H9 (cell line): ENCODE measurements around the gene UTF1. TPM values are rescaled to one million over a fixed set of nuclear protein-coding genes. Genes with fewer than 3 reads are reported as not detected.

ENCODE experiments used
- DNase-seq: peaks from one replicate; pipeline ENCODE4 v3.0.0-alpha.2; 2017
- H2AFZ ChIP-seq: one replicate; pipeline ENCODE4 v1.6.1; 2013; ENCODE audit warnings: mild to moderate bottlenecking, low read length, control low read depth, moderate library complexity
- H2AK5ac ChIP-seq: 2 replicates; pipeline ENCODE4 v1.6.1; 2013; ENCODE audit warnings: low read length, control low read depth, mixed read lengths; ENCODE audit not compliant: insufficient read length
- H2BK120ac ChIP-seq: one replicate; pipeline ENCODE4 v1.6.1; 2013; ENCODE audit warnings: low read depth, mild to moderate bottlenecking, low read length, control low read depth, inconsistent platforms; ENCODE audit not compliant: poor library complexity, severe bottlenecking
- H2BK12ac ChIP-seq: 2 replicates; pipeline ENCODE4 v1.6.1; 2013; ENCODE audit warnings: low read length, control low read depth, mixed read lengths, low read depth; ENCODE audit not compliant: insufficient read length
- H2BK15ac ChIP-seq: 2 replicates; pipeline ENCODE4 v1.6.1; 2013; ENCODE audit warnings: low read depth, low read length, control low read depth
- H2BK20ac ChIP-seq: one replicate; pipeline ENCODE4 v1.6.1; 2013; ENCODE audit warnings: low read depth, mild to moderate bottlenecking, low read length, control low read depth, inconsistent platforms; ENCODE audit not compliant: poor library complexity, severe bottlenecking
- H2BK5ac ChIP-seq: 2 replicates; pipeline ENCODE4 v1.6.1; 2013; ENCODE audit warnings: low read length, control low read depth, mixed read lengths; ENCODE audit not compliant: insufficient read length
- H3K14ac ChIP-seq: 2 replicates; pipeline ENCODE4 v1.6.1; 2013; ENCODE audit warnings: low read length, control low read depth; ENCODE audit not compliant: insufficient read depth
- H3K18ac ChIP-seq: 2 replicates; pipeline ENCODE4 v1.6.1; 2013; ENCODE audit warnings: low read depth, mild to moderate bottlenecking, mixed read lengths, low read length, control low read depth; ENCODE audit not compliant: insufficient read length
- H3K23ac ChIP-seq: 2 replicates; pipeline ENCODE4 v1.6.1; 2013; ENCODE audit warnings: low read length, control low read depth, mixed read lengths, low read depth; ENCODE audit not compliant: insufficient read length
- H3K23me2 ChIP-seq: 2 replicates; pipeline ENCODE4 v1.6.1; 2013; ENCODE audit warnings: low read depth, mild to moderate bottlenecking, mixed read lengths, low read length, control low read depth; ENCODE audit not compliant: insufficient read length, poor library complexity, severe bottlenecking
- H3K27ac ChIP-seq: 2 replicates; pipeline ENCODE4 v1.5.1; 2013; ENCODE audit warnings: low read length, control low read depth, mixed read lengths, low read depth; ENCODE audit not compliant: insufficient read length
- H3K27me3 ChIP-seq: 2 replicates; pipeline ENCODE4 v1.6.1; 2013; ENCODE audit warnings: low read length, control low read depth, inconsistent platforms; ENCODE audit not compliant: insufficient read depth
- H3K4ac ChIP-seq: 2 replicates; pipeline ENCODE4 v1.6.1; 2013; ENCODE audit warnings: low read depth, mild to moderate bottlenecking, control low read depth, inconsistent platforms, low read length, moderate library complexity
- H3K4me1 ChIP-seq: 2 replicates; pipeline ENCODE4 v1.6.1; 2013; ENCODE audit warnings: low read length, control low read depth, inconsistent platforms; ENCODE audit not compliant: insufficient read depth
- H3K4me2 ChIP-seq: 2 replicates; pipeline ENCODE4 v1.6.1; 2013; ENCODE audit warnings: low read length, control low read depth, mixed read lengths; ENCODE audit not compliant: insufficient read length, insufficient read depth
- H3K56ac ChIP-seq: 2 replicates; pipeline ENCODE4 v1.6.1; 2013; ENCODE audit warnings: low read depth, mild to moderate bottlenecking, mixed read lengths, low read length, control low read depth; ENCODE audit not compliant: insufficient read length
- H3K79me1 ChIP-seq: 2 replicates; pipeline ENCODE4 v1.6.1; 2013; ENCODE audit warnings: low read depth, mild to moderate bottlenecking, moderate library complexity, low read length, control low read depth, inconsistent platforms; ENCODE audit not compliant: insufficient read depth, poor library complexity, severe bottlenecking
- H3K79me2 ChIP-seq: 2 replicates; pipeline ENCODE4 v1.6.1; 2013; ENCODE audit warnings: low read length, control low read depth, inconsistent platforms; ENCODE audit not compliant: insufficient read depth
- H3K9ac ChIP-seq: 2 replicates; pipeline ENCODE4 v1.6.1; 2013; ENCODE audit warnings: low read length, control low read depth, mixed read lengths; ENCODE audit not compliant: insufficient read length; ENCODE audit errors: extremely low read depth
- H3K9me3 ChIP-seq: one replicate; pipeline ENCODE4 v1.6.1; 2013; ENCODE audit warnings: low read depth, low read length, inconsistent platforms; ENCODE audit not compliant: control insufficient read depth
- H3T11ph ChIP-seq: one replicate; pipeline ENCODE4 v1.6.1; 2013; ENCODE audit warnings: mild to moderate bottlenecking, low read length, control low read depth, inconsistent platforms
- H4K20me1 ChIP-seq: one replicate; pipeline ENCODE4 v1.6.1; 2013; ENCODE audit not compliant: control insufficient read depth, insufficient read length, insufficient read depth
- H4K5ac ChIP-seq: 2 replicates; pipeline ENCODE4 v1.6.1; 2013; ENCODE audit warnings: low read depth, mild to moderate bottlenecking, mixed read lengths, low read length, control low read depth; ENCODE audit not compliant: insufficient read length
- H4K8ac ChIP-seq: replicated peaks from 2 replicates; pipeline ENCODE4 v1.6.1; 2013; ENCODE audit warnings: low read length, control low read depth, mixed read lengths, low read depth; ENCODE audit not compliant: insufficient read length
- H4K91ac ChIP-seq: 2 replicates; pipeline ENCODE4 v1.6.1; 2013; ENCODE audit warnings: low read depth, mild to moderate bottlenecking, moderate library complexity, mixed read lengths, low read length, control low read depth; ENCODE audit not compliant: insufficient read length
- H3K27ac Mint-ChIP-seq, 3 experiments: 2 replicates in 2 of 3; 3 replicates in 1 of 3; pipeline ENCODE4 v1.8.0; 2020 to 2021; ENCODE audit warnings: mixed read lengths in 3 of 3, mild to moderate bottlenecking in 1 of 3, moderate library complexity in 1 of 3
- H3K27me3 Mint-ChIP-seq: 2 replicates; pipeline ENCODE4 v1.8.0; 2021; ENCODE audit warnings: low read depth, mild to moderate bottlenecking, moderate library complexity, mixed read lengths
- H3K36me3 Mint-ChIP-seq, 3 experiments: 2 replicates in 2 of 3; 3 replicates in 1 of 3; pipeline ENCODE4 v1.8.0; 2020 to 2021; ENCODE audit warnings: low read depth in 3 of 3, mixed read lengths in 3 of 3; ENCODE audit not compliant: insufficient read depth in 1 of 3
- H3K4me1 Mint-ChIP-seq, 2 experiments: 2 replicates each; pipeline ENCODE4 v1.8.0; 2020; ENCODE audit warnings: mixed read lengths in 2 of 2
- H3K4me3 Mint-ChIP-seq, 2 experiments: 2 replicates in 1 of 2; 3 replicates in 1 of 2; pipeline ENCODE4 v1.8.0; 2020 to 2021; ENCODE audit warnings: mild to moderate bottlenecking in 2 of 2, mixed read lengths in 2 of 2, moderate library complexity in 1 of 2
- H3K9me3 Mint-ChIP-seq, 2 experiments: 2 replicates in 1 of 2; 3 replicates in 1 of 2; pipeline ENCODE4 v1.8.0; 2020; ENCODE audit warnings: mild to moderate bottlenecking in 2 of 2, mixed read lengths in 2 of 2, moderate library complexity in 1 of 2
- WGBS: extraction: QIAGEN DNeasy Blood & Tissue Kit; methylation state at CpG from one replicate; pipeline ENCODE4 v1.1.7; 2013; ENCODE audit warnings: missing lambda C conversion rate, low lambda C conversion rate, mixed read lengths; ENCODE audit not compliant: insufficient read length; ENCODE audit errors: extremely low coverage; 5-methylcytosine and 5-hydroxymethylcytosine counted together
- total RNA-seq: library from RNA; stranded (reverse); gene quantifications from 2 replicates; pipeline ENCODE4 v1.2.1, GENCODE V29; 2021
- TF ChIP-seq, protein P1 (sequence below): fragments of 200-600 bp; sonication (generic); conservative IDR thresholded peaks from 3 replicates; pipeline ENCODE4 v1.8.0; 2021; ENCODE audit warnings: antibody characterized with exemption, mild to moderate bottlenecking

The UTF1 gene
- total RNA-seq, 1 experiment from 2014 or later: 31.5 TPM

DNA sequence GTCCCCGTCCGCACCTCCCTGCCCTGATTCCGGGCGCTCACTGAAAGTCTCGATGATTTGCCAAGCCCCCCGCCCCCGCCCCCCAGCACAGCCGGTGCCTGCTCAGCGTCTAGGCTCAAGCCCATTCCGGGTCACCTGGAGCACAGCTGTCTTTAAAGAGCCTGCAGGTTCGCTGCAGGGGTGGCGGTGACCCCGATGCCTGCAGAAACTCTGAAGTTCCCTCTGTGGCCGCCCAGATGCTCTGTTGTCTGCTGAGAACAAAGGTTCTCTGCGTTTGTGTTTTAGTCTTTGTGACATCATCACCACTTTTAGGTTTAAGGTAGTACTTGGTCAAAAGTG is 8.4 kb downstream of the UTF1 start:
- H2BK20ac ChIP-seq: no peak overlapping the region
- H3K14ac ChIP-seq: peak overlapping the region; percentile 73
- H3K9me3 ChIP-seq: no peaks in the 10 kb centered on the region
- H3K79me1 ChIP-seq: no peaks in the 10 kb centered on the region
- no peak overlapping the region for H2AFZ ChIP-seq
- H4K5ac ChIP-seq: no peak overlapping the region
- no peaks in the 10 kb centered on the region; a peak in 1 of 5 replicates for H3K9me3 Mint-ChIP-seq
- H3T11ph ChIP-seq: no peak overlapping the region
- H2AK5ac ChIP-seq: no peak overlapping the region
- H3K23me2 ChIP-seq: peaks cover 14% of the 10 kb centered on the region
- peaks cover 14% of the 10 kb centered on the region; the same call in 1 of the 2 replicates for H3K27me3 ChIP-seq
- peak overlapping the region; percentile 14 for H3K4me2 ChIP-seq
- no peak overlapping the region for H2BK120ac ChIP-seq
- no peaks in the 10 kb centered on the region for H3K79me2 ChIP-seq
- H3K56ac ChIP-seq: no peak overlapping the region
- no peak overlapping the region for H4K8ac ChIP-seq
- WGBS: no CpG with 5 or more reads among the region's 15 CpGs
- no peak overlapping the region for H3K18ac ChIP-seq
- no peak overlapping the region for H3K23ac ChIP-seq
- no peaks in the 10 kb centered on the region for H4K20me1 ChIP-seq
- H3K27me3 Mint-ChIP-seq: peaks cover 53% of the 10 kb centered on the region
- peak overlapping the region; percentile 70 to 76 for H3K4me3 Mint-ChIP-seq
- TF ChIP-seq, protein P1, sequence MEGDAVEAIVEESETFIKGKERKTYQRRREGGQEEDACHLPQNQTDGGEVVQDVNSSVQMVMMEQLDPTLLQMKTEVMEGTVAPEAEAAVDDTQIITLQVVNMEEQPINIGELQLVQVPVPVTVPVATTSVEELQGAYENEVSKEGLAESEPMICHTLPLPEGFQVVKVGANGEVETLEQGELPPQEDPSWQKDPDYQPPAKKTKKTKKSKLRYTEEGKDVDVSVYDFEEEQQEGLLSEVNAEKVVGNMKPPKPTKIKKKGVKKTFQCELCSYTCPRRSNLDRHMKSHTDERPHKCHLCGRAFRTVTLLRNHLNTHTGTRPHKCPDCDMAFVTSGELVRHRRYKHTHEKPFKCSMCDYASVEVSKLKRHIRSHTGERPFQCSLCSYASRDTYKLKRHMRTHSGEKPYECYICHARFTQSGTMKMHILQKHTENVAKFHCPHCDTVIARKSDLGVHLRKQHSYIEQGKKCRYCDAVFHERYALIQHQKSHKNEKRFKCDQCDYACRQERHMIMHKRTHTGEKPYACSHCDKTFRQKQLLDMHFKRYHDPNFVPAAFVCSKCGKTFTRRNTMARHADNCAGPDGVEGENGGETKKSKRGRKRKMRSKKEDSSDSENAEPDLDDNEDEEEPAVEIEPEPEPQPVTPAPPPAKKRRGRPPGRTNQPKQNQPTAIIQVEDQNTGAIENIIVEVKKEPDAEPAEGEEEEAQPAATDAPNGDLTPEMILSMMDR: no peak
- H3K4me1 Mint-ChIP-seq: peaks cover 12 to 20% of the 10 kb centered on the region in 2 experiments
- H2BK15ac ChIP-seq: no peak overlapping the region
- H3K27ac ChIP-seq: no peak overlapping the region
- H3K27ac Mint-ChIP-seq: no peak overlapping the region
- no peak overlapping the region for H4K91ac ChIP-seq
- DNase-seq: no peak
- no peak overlapping the region for H2BK5ac ChIP-seq
- H3K4me1 ChIP-seq: no peaks in the 10 kb centered on the region; the same call in 1 of the 2 replicates
- no peak overlapping the region for H3K4ac ChIP-seq
- no peak overlapping the region for H2BK12ac ChIP-seq
- no peak overlapping the region for H3K9ac ChIP-seq
- H3K36me3 Mint-ChIP-seq: peaks cover 0 to 20% (median 0%) of the 10 kb centered on the region in 3 experiments; a peak in 3 of 7 replicates
